Esophagus muscularis mucosa (tissue), 4 donors: ENCODE results near the gene SORCS2. TPM values are rescaled to one million over a fixed set of nuclear protein-coding genes. Genes with fewer than 3 reads are reported as not detected.

Experiments
- DNase-seq: peaks from one replicate; pipeline ENCODE4 v3.0.0-alpha.2; 2017; ENCODE audit errors: extremely low spot score
- H3K27ac ChIP-seq, 4 donors: fragments of 200-600 bp; sonication (generic); replicated peaks in 1 of 4; 1 replicate in 3 of 4; 2 replicates in 1 of 4; pipeline ENCODE4 v1.5.1; 2016 to 2019; ENCODE audit warnings: mild to moderate bottlenecking in 1 of 4
- H3K27me3 ChIP-seq, 4 donors: fragments of 200-600 bp; sonication (generic); one replicate each; pipeline versions ENCODE4 v1.5.1 to v1.6.0; 2016 to 2019
- H3K36me3 ChIP-seq, 4 donors: fragments of 200-600 bp; sonication (generic); one replicate each; pipeline ENCODE4 v1.5.1; 2016 to 2019
- H3K4me1 ChIP-seq, 4 donors: fragments of 200-600 bp; sonication (generic); one replicate each; pipeline ENCODE4 v1.5.1; 2016 to 2019
- H3K4me3 ChIP-seq, 4 donors: fragments of 200-600 bp; sonication (generic); 1 replicate in 2 of 4; 2 replicates in 2 of 4; pipeline ENCODE4 v1.5.1; 2016 to 2019; ENCODE audit warnings: mild to moderate bottlenecking in 4 of 4, moderate library complexity in 1 of 4
- H3K9me3 ChIP-seq, 4 donors: fragments of 200-600 bp; sonication (generic); 1 replicate in 3 of 4; 2 replicates in 1 of 4; pipeline ENCODE4 v1.5.1; 2016 to 2019
- EP300 ChIP-seq: sonication (generic); formaldehyde crosslinking; IDR thresholded peaks from one replicate; pipeline ENCODE4 v1.6.1; 2017; ENCODE audit warnings: antibody characterized with exemption
- POLR2A ChIP-seq: fragments of 450-650 bp; IDR thresholded peaks from one replicate; pipeline ENCODE4 v1.6.1; 2017; ENCODE audit warnings: antibody characterized with exemption, moderate library complexity, mild to moderate bottlenecking, low read depth
- POLR2AphosphoS5 ChIP-seq, 2 donors: sonication (generic); formaldehyde crosslinking; IDR thresholded peaks; one replicate each; pipeline ENCODE4 v1.6.1; 2017; ENCODE audit warnings: antibody characterized with exemption in 2 of 2
- WGBS: methylation state at CpG from one replicate; pipeline ENCODE4 v1.1.5; 2018; 5-methylcytosine and 5-hydroxymethylcytosine counted together
- intact Hi-C: fragments of 100-400 bp; cut with DNase I; formaldehyde crosslinking; loops from one replicate; pipeline ENCODE4 v1.15.1; 2023
- total RNA-seq, 4 donors: library from RNA; depleted of rRNA; stranded (reverse); fragments of >200 nt; gene quantifications; one replicate each; pipeline versions ENCODE4 v1.1.0 to v1.2.1, GENCODE V29; 2016
- TF ChIP-seq, protein P1 (sequence below), 3 experiments: fragments of 200-600 bp in 2 of 3; fragments of 450-650 bp in 1 of 3; sonication (generic) in 2 of 3; IDR thresholded peaks; one replicate each; pipeline ENCODE4 v1.5.1; 2017 to 2019; ENCODE audit warnings: antibody characterized with exemption in 3 of 3, mild to moderate bottlenecking in 2 of 3, moderate library complexity in 1 of 3

SORCS2 gene
- total RNA-seq, 4 donors from 2014 or later = 3.3 to 10.1 (median 4.3) TPM

DNA sequence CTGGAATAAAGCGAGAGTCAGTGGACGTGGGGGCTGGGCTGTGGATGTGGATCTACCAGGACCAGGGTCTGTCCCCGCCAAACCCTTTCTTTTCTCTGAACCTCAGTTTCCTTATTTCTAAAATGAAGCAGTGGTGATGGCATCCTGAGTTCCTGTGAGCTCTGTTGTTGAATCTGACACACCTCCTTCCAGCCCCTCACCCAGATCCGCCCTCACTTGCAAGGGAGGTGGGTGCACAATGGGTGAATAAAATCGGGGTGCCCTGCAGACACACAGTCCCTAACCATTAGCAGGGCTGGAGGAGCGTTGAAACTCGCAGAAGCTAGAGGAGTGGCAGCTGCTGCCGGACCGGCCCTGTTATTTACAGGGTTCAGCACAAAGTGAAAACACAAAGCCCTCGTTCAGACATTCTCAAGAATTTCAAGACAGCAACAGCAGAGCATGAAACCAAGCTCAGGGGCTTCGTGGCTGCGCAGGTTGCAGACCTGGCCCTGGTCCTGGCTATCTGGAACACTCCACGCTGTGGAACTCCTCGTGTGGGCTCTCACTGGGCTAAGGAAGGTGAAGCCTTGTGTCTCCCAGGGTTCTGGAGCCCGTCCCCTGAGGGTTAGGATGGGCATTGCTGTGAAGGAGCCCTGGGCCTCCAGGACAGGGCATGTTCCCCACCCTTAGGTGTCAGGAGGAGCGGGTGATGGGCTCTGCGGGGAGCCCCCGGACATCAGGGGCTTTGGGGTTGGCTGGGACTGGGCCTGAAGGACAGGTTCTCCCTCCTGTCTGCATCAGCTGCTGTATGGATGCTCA, 199.5 kb downstream of the SORCS2 start:
- H3K27ac ChIP-seq = no peak overlapping the region
- intact Hi-C loops = no loop called here
- H3K36me3 ChIP-seq = no peaks in the 10 kb centered on the region
- H3K4me1 ChIP-seq = peaks cover 0 to 7% (median 2%) of the 10 kb centered on the region in 4 donors
- no peaks in the 10 kb centered on the region for H3K27me3 ChIP-seq
- no peaks in the 10 kb centered on the region for H3K9me3 ChIP-seq
- no peak for DNase-seq
- TF ChIP-seq EP300 (no peak), POLR2A (no peak), POLR2AphosphoS5 (IDR thresholded peaks at IDR 0.05) (no peak)
- TF ChIP-seq, protein P1, sequence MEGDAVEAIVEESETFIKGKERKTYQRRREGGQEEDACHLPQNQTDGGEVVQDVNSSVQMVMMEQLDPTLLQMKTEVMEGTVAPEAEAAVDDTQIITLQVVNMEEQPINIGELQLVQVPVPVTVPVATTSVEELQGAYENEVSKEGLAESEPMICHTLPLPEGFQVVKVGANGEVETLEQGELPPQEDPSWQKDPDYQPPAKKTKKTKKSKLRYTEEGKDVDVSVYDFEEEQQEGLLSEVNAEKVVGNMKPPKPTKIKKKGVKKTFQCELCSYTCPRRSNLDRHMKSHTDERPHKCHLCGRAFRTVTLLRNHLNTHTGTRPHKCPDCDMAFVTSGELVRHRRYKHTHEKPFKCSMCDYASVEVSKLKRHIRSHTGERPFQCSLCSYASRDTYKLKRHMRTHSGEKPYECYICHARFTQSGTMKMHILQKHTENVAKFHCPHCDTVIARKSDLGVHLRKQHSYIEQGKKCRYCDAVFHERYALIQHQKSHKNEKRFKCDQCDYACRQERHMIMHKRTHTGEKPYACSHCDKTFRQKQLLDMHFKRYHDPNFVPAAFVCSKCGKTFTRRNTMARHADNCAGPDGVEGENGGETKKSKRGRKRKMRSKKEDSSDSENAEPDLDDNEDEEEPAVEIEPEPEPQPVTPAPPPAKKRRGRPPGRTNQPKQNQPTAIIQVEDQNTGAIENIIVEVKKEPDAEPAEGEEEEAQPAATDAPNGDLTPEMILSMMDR (IDR thresholded peaks at IDR 0.05) = no peak
- H3K4me3 ChIP-seq = no peak overlapping the region
- WGBS = 90% methylated on average over 13 of the region's 18 CpGs

DNA sequence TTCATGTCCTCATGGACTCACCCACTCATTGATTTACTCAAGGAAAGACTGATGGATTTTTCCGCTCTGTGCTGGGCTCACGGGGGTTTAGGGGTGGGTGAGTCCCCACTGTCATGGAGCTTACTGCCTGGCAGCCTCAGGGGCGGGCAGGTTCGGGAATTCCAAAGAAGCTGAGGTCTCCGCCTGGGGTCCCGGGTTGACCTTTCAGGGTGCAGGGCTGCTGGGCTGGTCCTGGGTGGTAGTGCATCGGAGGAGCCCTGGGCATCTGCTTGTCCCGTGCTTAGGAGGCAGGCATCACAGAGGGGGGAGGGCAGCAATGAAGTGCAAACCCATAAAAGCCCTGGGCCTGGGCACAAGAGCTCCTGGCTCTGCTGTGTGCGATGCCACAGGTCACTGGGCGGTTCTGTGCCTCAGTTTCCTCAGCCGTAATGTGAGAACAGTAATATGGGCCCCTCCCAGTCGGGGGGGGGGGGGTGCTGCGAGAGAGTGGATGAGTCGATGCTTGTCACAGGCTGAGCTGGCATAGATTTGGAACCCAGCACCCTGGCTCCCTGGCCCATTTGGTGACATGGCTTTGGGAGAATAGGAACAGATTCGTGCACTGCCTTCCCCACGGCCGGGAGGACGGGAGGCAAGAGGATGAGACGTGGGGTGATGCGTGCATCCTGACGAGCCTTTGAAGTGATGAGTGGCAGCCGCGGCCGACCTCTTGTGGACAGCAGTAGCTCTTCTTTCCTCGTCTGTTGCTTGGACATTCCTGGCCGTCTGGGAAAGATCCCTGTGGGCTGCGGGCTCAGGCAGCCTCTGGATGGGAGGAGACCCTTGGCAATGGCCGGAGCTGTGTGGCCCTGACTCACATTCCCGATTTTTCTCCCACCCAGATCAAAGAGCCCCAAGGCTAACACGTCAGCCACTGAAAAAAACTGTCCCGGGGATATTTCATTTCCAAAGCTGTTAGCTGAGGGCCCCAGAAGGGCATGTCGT, 200.4 kb downstream of the SORCS2 start:
- TF ChIP-seq POLR2A = no peak
- TF ChIP-seq EP300 = no peak
- TF ChIP-seq POLR2AphosphoS5 (IDR thresholded peaks at IDR 0.05) = no peak
- TF ChIP-seq, protein P1 (IDR thresholded peaks at IDR 0.05) = no peak
- Histone ChIP-seq H3K4me1 (peaks cover 0 to 15% (median 6%) of the 10 kb centered on the region in 4 donors), H3K9me3 (no peaks in the 10 kb centered on the region), H3K27ac (no peak overlapping the region), H3K27me3 (no peaks in the 10 kb centered on the region), H3K36me3 (no peaks in the 10 kb centered on the region), H3K4me3 (no peak overlapping the region)
- intact Hi-C loops = no loop called here
- no peak for DNase-seq
- WGBS = 64% methylated on average over 21 of the region's 32 CpGs

DNA sequence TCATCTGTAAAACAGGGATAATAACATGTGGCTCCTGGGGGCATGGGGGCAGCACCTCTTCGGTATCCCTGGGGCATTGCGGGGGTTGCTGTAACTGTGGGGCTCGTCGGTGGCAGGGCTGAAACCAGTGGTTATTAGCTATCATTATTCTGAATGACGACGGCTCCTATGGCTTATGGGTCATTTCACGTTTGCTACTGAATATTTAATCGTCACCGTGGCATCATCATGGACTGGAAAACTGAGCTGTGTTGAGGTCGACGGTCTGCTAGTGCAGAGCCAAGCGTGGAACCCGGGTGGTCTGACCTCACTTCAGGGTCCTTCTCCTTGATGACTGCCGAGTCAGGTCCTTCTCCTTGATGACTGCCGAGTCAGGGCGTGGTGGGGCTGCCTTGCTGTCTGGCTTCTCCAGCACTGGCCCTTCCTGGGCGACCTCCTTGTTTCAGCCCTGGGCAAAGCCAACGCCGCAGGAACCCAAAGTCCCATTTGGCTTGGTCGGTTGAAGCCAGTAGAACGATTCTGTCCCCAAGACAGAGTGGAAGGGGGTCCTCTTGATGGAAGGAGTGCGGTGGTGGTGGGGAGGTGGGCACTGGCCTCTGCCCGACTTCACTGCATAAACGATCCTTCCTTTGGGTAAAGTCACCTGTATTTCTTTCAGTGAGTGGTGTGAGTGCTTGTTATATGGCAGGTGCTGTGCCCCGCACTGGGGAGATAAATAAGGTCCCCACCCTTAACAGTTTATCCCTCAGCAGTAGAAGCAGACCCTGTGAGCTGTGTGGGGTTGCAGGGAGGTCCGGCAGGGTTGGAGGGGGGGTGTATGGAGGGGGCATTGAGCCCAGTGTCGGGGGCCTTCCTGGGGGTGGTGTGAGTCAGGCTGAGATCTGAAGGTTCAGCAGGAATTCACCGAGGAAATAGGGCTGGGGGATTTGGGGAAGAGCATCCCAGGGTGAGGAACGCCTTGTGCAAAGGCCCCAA, 201.6 kb downstream of the SORCS2 start:
- intact Hi-C loops = no loop called here
- no peaks in the 10 kb centered on the region for H3K9me3 ChIP-seq
- no peak overlapping the region for H3K27ac ChIP-seq
- H3K36me3 ChIP-seq = no peaks in the 10 kb centered on the region
- DNase-seq = no peak
- peaks cover 0 to 27% (median 16%) of the 10 kb centered on the region in 4 donors for H3K4me1 ChIP-seq
- H3K27me3 ChIP-seq = no peaks in the 10 kb centered on the region
- no peak overlapping the region for H3K4me3 ChIP-seq
- TF ChIP-seq POLR2A (no peak), EP300 (no peak), POLR2AphosphoS5 (IDR thresholded peaks at IDR 0.05) (no peak)
- TF ChIP-seq, protein P1 (IDR thresholded peaks at IDR 0.05) = no peak
- 87% methylated on average over 24 of the region's 29 CpGs for WGBS
